GM21360 (cell line): Measurements from ENCODE around the gene IGF2.

Source experiments
- ATAC-seq: cut with Tn5 transposase; IDR thresholded peaks from one replicate; pipeline ENCODE4 v1.9.1; 2021; ENCODE audit warnings: mild to moderate bottlenecking, moderate library complexity; ENCODE audit not compliant: unreplicated experiment

The IGF2 gene

GRCh38 chr11:2094354-2095197, 44.6 kb downstream of the IGF2 start:
- no peak for ATAC-seq

- no peak for ATAC-seq
These were observed 45.4 kb downstream of the IGF2 start for GRCh38 chr11:2093575-2094353.

- ATAC-seq = no peak
These were observed 46.2 kb downstream of the IGF2 start for GRCh38 chr11:2092956-2093412.

GRCh38 chr11:2092464-2092910, 46.7 kb downstream of the IGF2 start:
- ATAC-seq = no peak

GRCh38 chr11:2091786-2092463, 47.3 kb downstream of the IGF2 start:
- ATAC-seq = no peak

- ATAC-seq = no peak
These were observed 48.0 kb downstream of the IGF2 start for GRCh38 chr11:2091112-2091746.

GRCh38 chr11:2090172-2091111, 48.7 kb downstream of the IGF2 start:
- no peak for ATAC-seq

- no peak for ATAC-seq
These were observed 49.5 kb downstream of the IGF2 start for GRCh38 chr11:2089536-2090165.

GRCh38 chr11:2088746-2089535, 50.2 kb downstream of the IGF2 start:
- no peak for ATAC-seq

- no peak for ATAC-seq
These were observed 50.9 kb downstream of the IGF2 start for GRCh38 chr11:2088284-2088683.

GRCh38 chr11:2086239-2087040, 52.7 kb downstream of the IGF2 start:
- no peak for ATAC-seq

- no peak for ATAC-seq
These were observed 53.7 kb downstream of the IGF2 start for GRCh38 chr11:2085251-2086066.

- ATAC-seq = no peak
These were observed 54.5 kb downstream of the IGF2 start for GRCh38 chr11:2084721-2085120.
